Endothelial cell (in vitro differentiated cells): ENCODE measurements around the gene TBC1D8. TPM values are rescaled to one million over a fixed set of nuclear protein-coding genes. Genes with fewer than 3 reads are reported as not detected.

Experiments used
- DNase-seq: peaks from one replicate; pipeline ENCODE4 v3.0.0; 2021; ENCODE audit warnings: low spot score
- H3K27ac Mint-ChIP-seq: one replicate; pipeline ENCODE4 v1.8.0; 2021; ENCODE audit warnings: mixed read lengths, inconsistent platforms; ENCODE audit not compliant: unreplicated experiment
- H3K27me3 Mint-ChIP-seq: one replicate; pipeline ENCODE4 v1.8.0; 2021; ENCODE audit warnings: mild to moderate bottlenecking, moderate library complexity, mixed read lengths, inconsistent platforms; ENCODE audit not compliant: unreplicated experiment
- H3K36me3 Mint-ChIP-seq: one replicate; pipeline ENCODE4 v1.8.0; 2021; ENCODE audit warnings: mild to moderate bottlenecking, low read depth, mixed read lengths, inconsistent platforms; ENCODE audit not compliant: unreplicated experiment
- H3K4me1 Mint-ChIP-seq: one replicate; pipeline ENCODE4 v1.8.0; 2021; ENCODE audit warnings: mild to moderate bottlenecking, mixed read lengths, inconsistent platforms; ENCODE audit not compliant: unreplicated experiment
- H3K4me3 Mint-ChIP-seq: one replicate; pipeline ENCODE4 v1.8.0; 2021; ENCODE audit warnings: mild to moderate bottlenecking, mixed read lengths, inconsistent platforms; ENCODE audit not compliant: unreplicated experiment
- H3K9me3 Mint-ChIP-seq: one replicate; pipeline ENCODE4 v1.8.0; 2021; ENCODE audit warnings: mixed read lengths, inconsistent platforms; ENCODE audit not compliant: unreplicated experiment
- CTCF ChIP-seq: fragments of 200-600 bp; sonication (generic); IDR thresholded peaks from one replicate; pipeline ENCODE4 v1.5.0; 2021; ENCODE audit warnings: antibody characterized with exemption; ENCODE audit not compliant: unreplicated experiment
- total RNA-seq: library from RNA; stranded (reverse); fragmentation: NEBNext Ultra II Directional; extraction: Animal tissue kit (Norgen Biotek cat#: 25700); gene quantifications from one replicate; pipeline ENCODE4 v1.2.1, GENCODE V29; 2021; ENCODE audit not compliant: unreplicated experiment

The TBC1D8 gene
- total RNA-seq, 1 donor from 2014 or later, result 27.5 TPM

- no peaks in the 10 kb centered on the region for H3K4me1 Mint-ChIP-seq
- H3K4me3 Mint-ChIP-seq, result no peak overlapping the region
- no peaks in the 10 kb centered on the region for H3K27me3 Mint-ChIP-seq
- no peak overlapping the region for H3K27ac Mint-ChIP-seq
- no peaks in the 10 kb centered on the region for H3K9me3 Mint-ChIP-seq
- TF ChIP-seq CTCF, result no peak
- no peaks in the 10 kb centered on the region for H3K36me3 Mint-ChIP-seq
- no peak for DNase-seq
These were observed 44.9 kb upstream of the TBC1D8 start for GRCh38 chr2:101195871-101196661.

- Mint-ChIP-seq H3K36me3 (no peaks in the 10 kb centered on the region), H3K27ac (no peak overlapping the region), H3K4me3 (no peak overlapping the region), H3K27me3 (no peaks in the 10 kb centered on the region), H3K9me3 (no peaks in the 10 kb centered on the region), H3K4me1 (no peaks in the 10 kb centered on the region)
- no peak for TF ChIP-seq CTCF
- no peak for DNase-seq
These were observed 41.9 kb upstream of the TBC1D8 start for GRCh38 chr2:101193033-101193626.

GRCh38 chr2:101190747-101191516, 39.8 kb upstream of the TBC1D8 start:
- DNase-seq, result no peak
- Mint-ChIP-seq H3K4me1 (no peaks in the 10 kb centered on the region), H3K36me3 (no peaks in the 10 kb centered on the region), H3K4me3 (no peak overlapping the region), H3K9me3 (no peaks in the 10 kb centered on the region), H3K27me3 (no peaks in the 10 kb centered on the region), H3K27ac (no peak overlapping the region)
- no peak for TF ChIP-seq CTCF

GRCh38 chr2:101188683-101189405, 37.7 kb upstream of the TBC1D8 start:
- no peaks in the 10 kb centered on the region for H3K36me3 Mint-ChIP-seq
- H3K27ac Mint-ChIP-seq, result no peak overlapping the region
- H3K27me3 Mint-ChIP-seq, result no peaks in the 10 kb centered on the region
- no peaks in the 10 kb centered on the region for H3K9me3 Mint-ChIP-seq
- H3K4me3 Mint-ChIP-seq, result no peak overlapping the region
- TF ChIP-seq CTCF, result peak; percentile 68
- no peaks in the 10 kb centered on the region for H3K4me1 Mint-ChIP-seq
- DNase-seq, result peak; percentile 64
